Fibroblast of mammary gland (primary cell): Measurements from ENCODE around the gene C1QTNF12.

Experiments
- DNase-seq: peaks from one replicate; pipeline ENCODE4 v3.0.0-alpha.2; 2010; ENCODE audit warnings: low read depth
- H3K4me3 ChIP-seq: 2 replicates; pipeline ENCODE4 v1.5.1; 2011; ENCODE audit warnings: low read depth, mild to moderate bottlenecking, low read length, moderate library complexity; ENCODE audit not compliant: control insufficient read depth
- CTCF ChIP-seq: conservative IDR thresholded peaks from 2 replicates; pipeline ENCODE4 v1.5.1; 2011; ENCODE audit warnings: low read depth, low read length, inconsistent platforms; ENCODE audit not compliant: control insufficient read depth, insufficient read depth

Gene C1QTNF12

GRCh38 chr1:1246577-1247340 is at the start of gene C1QTNF12:
Gene C1QTNF12 (minus strand): TSS chr1:1246722. CDS start chr1:1246690, 32 bp downstream.
- H3K4me3 ChIP-seq, result no peak within 1 kb of the TSS
- TF ChIP-seq CTCF, result no peak
- no peak for DNase-seq

- no peak for DNase-seq
- H3K4me3 ChIP-seq, result no peak overlapping the region
- TF ChIP-seq CTCF, result no peak
Measured at GRCh38 chr1:1295154-1295923, 48.8 kb upstream of the C1QTNF12 start.

GRCh38 chr1:1294250-1294890 is 47.8 kb upstream of the C1QTNF12 start:
- TF ChIP-seq CTCF, result no peak
- no peak for DNase-seq
- H3K4me3 ChIP-seq, result no peak overlapping the region

GRCh38 chr1:1293263-1294249 is 47.0 kb upstream of the C1QTNF12 start:
- no peak overlapping the region for H3K4me3 ChIP-seq
- DNase-seq, result no peak
- no peak for TF ChIP-seq CTCF

GRCh38 chr1:1292851-1293250 is 46.3 kb upstream of the C1QTNF12 start:
- no peak for DNase-seq
- no peak overlapping the region for H3K4me3 ChIP-seq
- TF ChIP-seq CTCF, result no peak

GRCh38 chr1:1292442-1292779 is 45.9 kb upstream of the C1QTNF12 start:
- DNase-seq, result no peak
- H3K4me3 ChIP-seq, result no peak overlapping the region
- TF ChIP-seq CTCF, result no peak
